Stimulated activated CD4-positive, alpha-beta T cell treated with anti-CD3 and anti-CD28 coated beads, TNF-alpha, amount 100 ng/mL, for 24 hours (primary cell): Measurements from ENCODE around the gene PELO.
"Not testable (repeated sequence)": the region's sequence is repeated elsewhere in the genome, so short reads cannot be mapped to it uniquely, and the experiment has no call there.

Experiments used
- DNase-seq, 3 experiments: peaks; one replicate each; pipeline ENCODE4 v3.0.0-alpha.2; 2020; ENCODE audit warnings: low read depth in 3 of 3

The PELO gene

GRCh38 chr5:52787600-52788504 is at the start of gene PELO, which contains the start of gene ITGA1:
Gene PELO (plus strand): TSS chr5:52787916. CDS start chr5:52800395, 12,479 bp downstream.
Gene ITGA1 (plus strand): TSS chr5:52787916. CDS start chr5:52788354, 438 bp downstream.
- DNase-seq, result peak in 2 of 3 experiments; percentile 38 to 46

GRCh38 chr5:52738095-52738506 is 49.6 kb upstream of the PELO start:
- DNase-seq, result no peak

DNA sequence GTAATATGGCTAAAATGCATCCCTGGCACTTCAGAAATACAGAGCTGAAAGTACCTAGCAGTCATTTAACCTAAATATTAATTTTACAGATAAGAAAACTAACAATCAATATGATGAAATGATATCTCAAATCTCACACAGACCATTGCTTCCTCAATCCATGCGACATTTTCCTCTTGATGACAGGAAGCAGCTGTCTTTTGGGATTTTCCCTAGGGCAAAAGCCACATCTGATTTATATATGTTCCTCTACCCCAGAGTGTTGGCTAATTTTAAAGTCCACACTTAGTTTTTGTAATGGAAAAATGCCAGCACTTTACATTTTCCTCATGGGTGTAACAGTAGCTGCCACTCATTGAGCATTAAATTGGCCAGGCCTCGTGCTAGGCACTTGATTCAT is 47.7 kb upstream of the PELO start:
- DNase-seq, result no peak

GRCh38 chr5:52743012-52743411 is 44.7 kb upstream of the PELO start:
- DNase-seq, result no peak

DNA sequence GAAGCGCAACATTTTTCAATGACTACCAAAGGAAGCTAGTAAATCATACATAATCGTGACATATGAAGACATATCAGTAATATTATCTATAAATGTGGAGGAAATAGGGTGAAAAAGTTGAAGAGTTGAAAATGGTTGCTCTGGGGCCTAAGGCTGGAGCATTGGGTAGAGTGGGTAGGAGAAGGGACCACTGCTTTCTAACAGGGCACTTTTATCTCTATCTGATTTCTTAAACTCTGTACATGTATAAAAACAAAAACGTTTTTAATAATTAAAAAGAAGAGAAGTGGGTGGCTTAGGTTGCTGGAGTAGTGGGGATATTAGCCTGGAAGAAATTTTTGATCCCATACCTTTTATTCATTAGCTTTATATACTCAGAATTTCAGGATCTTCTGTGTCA is 44.2 kb upstream of the PELO start:
- DNase-seq, result no peak

- DNase-seq, result peak in 1 of 3 experiments; percentile 38
Observed at GRCh38 chr5:52743970-52744369, 43.7 kb upstream of the PELO start.

GRCh38 chr5:52744867-52745458 is 42.8 kb upstream of the PELO start:
- not testable (repeated sequence) for DNase-seq

DNA sequence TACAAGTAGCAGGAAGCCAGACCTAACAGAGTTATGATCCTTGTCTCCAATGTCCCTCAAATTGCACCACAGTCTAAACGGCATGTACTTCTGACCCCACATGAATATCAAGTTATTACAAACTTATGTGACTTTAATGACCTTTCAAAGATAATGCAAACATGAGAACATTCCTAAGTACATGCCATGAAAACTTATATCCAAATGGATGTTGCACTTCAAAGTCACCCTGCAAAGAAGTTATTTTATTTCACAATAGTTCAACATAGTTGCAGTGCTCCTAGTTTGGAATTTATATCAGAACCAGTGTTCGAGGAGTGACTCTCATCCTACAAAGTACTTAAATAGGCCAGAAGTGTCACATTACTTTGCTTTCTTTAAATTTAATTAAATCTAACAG is 41.2 kb upstream of the PELO start:
- DNase-seq, result no peak

DNA sequence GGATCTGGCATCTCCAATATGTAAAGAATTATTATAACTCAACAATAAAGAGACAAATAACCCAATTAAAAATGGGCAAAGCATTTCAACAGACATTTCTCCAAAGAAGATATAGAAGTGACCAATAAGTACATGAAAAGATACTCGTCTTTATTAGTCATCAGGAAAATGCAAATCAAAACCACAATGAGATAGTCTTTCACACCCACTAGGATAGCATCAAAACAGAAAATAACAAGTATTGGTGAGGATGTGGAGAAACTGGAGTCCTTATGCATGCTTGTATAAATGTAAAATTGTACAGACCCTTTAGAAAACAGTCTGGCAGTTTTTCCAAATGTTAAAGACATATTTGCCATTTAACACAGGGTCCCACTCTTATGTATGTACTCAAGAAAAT is 39.1 kb upstream of the PELO start:
- no peak for DNase-seq

GRCh38 chr5:52749666-52750065 is 38.0 kb upstream of the PELO start:
- no peak for DNase-seq

GRCh38 chr5:52751137-52751536 is 36.6 kb upstream of the PELO start:
- DNase-seq, result no peak

DNA sequence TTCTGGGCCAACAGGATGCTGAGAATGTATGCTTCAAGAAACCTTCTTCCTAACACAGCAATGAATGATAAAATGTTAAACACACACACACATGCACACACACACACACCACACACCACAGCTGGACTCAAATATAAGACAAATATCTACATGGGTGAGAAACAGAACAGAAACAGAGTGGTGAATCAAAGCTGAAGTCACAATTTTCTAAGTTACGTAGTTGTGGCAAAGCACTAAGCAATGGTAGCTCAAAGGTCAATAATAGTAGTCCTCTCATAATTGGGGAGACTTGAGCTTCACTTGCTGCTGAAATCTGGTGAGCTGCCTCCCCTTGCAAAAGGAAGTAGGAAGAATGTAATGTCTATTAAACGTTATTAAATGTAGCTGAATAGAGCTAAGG is 33.7 kb upstream of the PELO start:
- DNase-seq, result no peak

DNA sequence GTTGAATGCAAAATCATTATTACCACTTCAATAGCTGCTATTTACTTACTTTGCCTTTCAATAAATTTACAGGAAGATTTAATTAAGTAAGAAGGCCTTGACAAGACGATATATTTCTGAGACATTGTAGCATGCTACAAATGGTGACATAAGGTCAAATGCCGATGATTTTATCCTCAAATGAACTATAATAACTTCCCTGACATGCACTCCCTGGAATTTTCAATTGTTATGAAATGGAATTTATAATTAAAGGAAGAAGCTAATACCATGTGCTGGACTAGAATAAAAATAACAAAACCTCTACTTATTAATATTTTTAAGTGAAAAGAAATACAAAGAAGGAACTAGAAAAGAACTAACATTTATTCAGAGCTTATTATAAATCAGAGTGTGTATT is 30.2 kb upstream of the PELO start:
- no peak for DNase-seq

DNA sequence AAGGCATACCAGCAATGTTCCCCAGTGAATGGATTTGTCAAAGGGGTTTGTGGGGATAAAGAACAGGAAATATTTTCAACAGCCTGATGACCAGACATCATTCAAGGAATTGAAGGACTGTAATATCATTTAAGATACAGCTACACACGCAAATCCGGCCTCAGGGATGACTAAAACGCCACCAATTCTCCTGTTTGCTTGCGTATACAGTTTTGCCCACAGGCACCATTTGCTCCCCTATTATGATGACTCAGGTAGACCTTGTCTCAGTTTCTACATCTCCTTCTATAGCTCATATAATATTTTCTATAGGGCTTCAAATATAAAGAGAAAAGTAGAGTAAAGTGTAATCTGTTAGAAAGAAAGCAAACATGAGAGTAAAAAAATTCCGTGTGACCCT is 29.7 kb upstream of the PELO start:
- no peak for DNase-seq

GRCh38 chr5:52759331-52759730 is 28.4 kb upstream of the PELO start:
- DNase-seq, result no peak

DNA sequence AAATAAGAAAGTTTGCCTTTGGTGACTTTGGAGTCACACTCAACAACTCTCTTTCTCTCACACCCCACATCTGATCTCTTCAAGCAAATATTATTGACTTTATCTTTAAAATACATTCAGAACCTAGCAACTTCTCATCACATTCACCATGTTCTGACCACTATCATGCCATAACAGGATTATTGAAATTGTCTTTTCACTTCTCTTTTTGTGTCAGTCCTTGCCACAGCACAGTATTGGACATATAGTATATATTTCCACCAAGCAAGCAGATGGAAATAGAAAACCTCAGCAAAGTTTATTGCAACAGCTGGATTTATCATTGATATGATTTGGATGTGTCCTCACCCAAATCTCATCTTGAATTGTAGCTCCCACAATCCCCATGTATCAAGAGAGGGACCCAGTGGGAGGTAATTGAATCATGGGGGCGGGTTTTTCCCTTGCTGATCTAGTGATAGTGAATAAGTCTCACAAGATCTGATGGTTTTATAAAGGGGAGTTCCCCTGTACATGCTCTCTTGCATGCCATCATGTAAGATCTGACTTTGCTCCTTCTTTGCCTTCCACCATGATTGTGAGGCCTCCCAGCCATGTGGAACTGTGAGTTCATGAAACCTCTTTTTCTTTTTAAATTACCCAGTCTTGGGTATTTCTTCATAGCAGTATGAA is 26.9 kb upstream of the PELO start:
- peak in 2 of 3 experiments; percentile 27 to 32 for DNase-seq

GRCh38 chr5:52767217-52767743 is 20.4 kb upstream of the PELO start:
- DNase-seq, result no peak

- no peak for DNase-seq
Observed at GRCh38 chr5:52767766-52768480, 19.8 kb upstream of the PELO start.

GRCh38 chr5:52769061-52769460 is 18.7 kb upstream of the PELO start:
- DNase-seq, result no peak

GRCh38 chr5:52770287-52770939 is 17.3 kb upstream of the PELO start:
- DNase-seq, result no peak
